IPS-18c (cell line): ENCODE measurements around the gene CCDC124.

Source experiments
- H3K4me3 ChIP-seq: 2 replicates; pipeline ENCODE4 v1.7.0; 2013; ENCODE audit warnings: low read depth, mild to moderate bottlenecking, low read length, moderate library complexity; ENCODE audit not compliant: insufficient read depth
- H3K9me3 ChIP-seq: one replicate; pipeline ENCODE4 v1.6.1; 2013; ENCODE audit warnings: mild to moderate bottlenecking, low read length, moderate library complexity; ENCODE audit not compliant: control insufficient read depth, insufficient read depth

CCDC124 gene

GRCh38 chr19:17993076-17993813 is 60.4 kb downstream of the CCDC124 start:
- H3K9me3 ChIP-seq, result no peaks in the 10 kb centered on the region
- no peak overlapping the region for H3K4me3 ChIP-seq
